CD14-positive monocyte (primary cell): Measurements from ENCODE around the gene APLF. TPM values are rescaled to one million over a fixed set of nuclear protein-coding genes. Genes with fewer than 3 reads are reported as not detected.

Source experiments
- DNase-seq, 3 donors: peaks; one replicate each; pipeline ENCODE4 v3.0.0-alpha.2; 2011 to 2022
- H2AFZ ChIP-seq: 2 replicates; pipeline ENCODE4 v1.6.0; 2012; ENCODE audit warnings: mild to moderate bottlenecking, low read depth, low read length, inconsistent platforms; ENCODE audit not compliant: insufficient read depth, poor library complexity, severe bottlenecking
- H3K27ac ChIP-seq, 2 donors: 1 replicate in 1 of 2; 2 replicates in 1 of 2; pipeline ENCODE4 v1.5.1; 2012 to 2013; ENCODE audit warnings: low read length in 2 of 2, control low read depth in 1 of 2, inconsistent platforms in 1 of 2, low read depth in 1 of 2, mild to moderate bottlenecking in 1 of 2
- H3K27me3 ChIP-seq, 2 donors: one replicate each; pipeline versions ENCODE4 v1.6.0 to v1.6.1; 2011 to 2013; ENCODE audit warnings: low read length in 2 of 2; ENCODE audit not compliant: control insufficient read depth in 2 of 2, insufficient read depth in 2 of 2
- H3K36me3 ChIP-seq, 2 donors: replicated peaks in 1 of 2; 1 replicate in 1 of 2; 2 replicates in 1 of 2; pipeline versions ENCODE4 v1.5.1 to v1.6.1; 2012 to 2013; ENCODE audit warnings: low read length in 2 of 2, control low read depth in 1 of 2, inconsistent platforms in 1 of 2, mild to moderate bottlenecking in 1 of 2; ENCODE audit not compliant: insufficient read depth in 2 of 2, control insufficient read depth in 1 of 2
- H3K4me1 ChIP-seq, 2 donors: 1 replicate in 1 of 2; 2 replicates in 1 of 2; pipeline versions ENCODE4 v1.5.1 to v1.6.1; 2012 to 2013; ENCODE audit warnings: low read length in 2 of 2, control low read depth in 1 of 2, inconsistent platforms in 1 of 2, mild to moderate bottlenecking in 1 of 2, moderate library complexity in 1 of 2; ENCODE audit not compliant: insufficient read depth in 2 of 2, control insufficient read depth in 1 of 2
- H3K4me2 ChIP-seq: replicated peaks from 2 replicates; pipeline ENCODE3; 2012; ENCODE audit warnings: low read length, moderate library complexity, mild to moderate bottlenecking; ENCODE audit not compliant: poor library complexity, severe bottlenecking; ENCODE audit errors: extremely low read depth
- H3K4me3 ChIP-seq, 3 experiments: fragments of 200-600 bp in 1 of 3; sonication (generic) in 1 of 3; replicated peaks in 1 of 3; 1 replicate in 2 of 3; 2 replicates in 1 of 3; pipeline ENCODE4 v1.5.1; 2011 to 2013; ENCODE audit warnings: low read length in 3 of 3, mild to moderate bottlenecking in 3 of 3, control low read depth in 2 of 3, low read depth in 2 of 3, inconsistent platforms in 1 of 3, moderate library complexity in 1 of 3
- H3K79me2 ChIP-seq: 2 replicates; pipeline ENCODE4 v1.6.0; 2012; ENCODE audit warnings: mild to moderate bottlenecking, control low read depth, inconsistent platforms, low read length, moderate library complexity; ENCODE audit not compliant: insufficient read depth
- H3K9ac ChIP-seq: 2 replicates; pipeline ENCODE4 v1.6.0; 2017; ENCODE audit warnings: low read length, mild to moderate bottlenecking; ENCODE audit not compliant: insufficient read depth, poor library complexity, severe bottlenecking
- H3K9me3 ChIP-seq, 2 donors: replicated peaks in 1 of 2; 1 replicate in 1 of 2; 2 replicates in 1 of 2; pipeline versions ENCODE4 v1.5.1 to v1.6.1; 2012 to 2013; ENCODE audit warnings: low read length in 2 of 2, control low read depth in 1 of 2; ENCODE audit not compliant: control insufficient read depth in 1 of 2, insufficient read depth in 1 of 2
- H4K20me1 ChIP-seq: 2 replicates; pipeline ENCODE4 v1.6.0; 2012; ENCODE audit warnings: mild to moderate bottlenecking, low read length, control low read depth, moderate library complexity; ENCODE audit not compliant: insufficient read depth
- H3K27ac Mint-ChIP-seq, 7 donors: one replicate each; pipeline ENCODE4 v1.8.0; 2020; ENCODE audit warnings: mild to moderate bottlenecking in 7 of 7, mixed read lengths in 7 of 7, moderate library complexity in 6 of 7, inconsistent platforms in 2 of 7
- H3K27me3 Mint-ChIP-seq, 3 donors: one replicate each; pipeline ENCODE4 v1.8.0; 2021 to 2022; ENCODE audit warnings: low read depth in 3 of 3, mild to moderate bottlenecking in 3 of 3, mixed read lengths in 3 of 3, moderate library complexity in 3 of 3, inconsistent platforms in 1 of 3
- H3K36me3 Mint-ChIP-seq, 2 donors: one replicate each; pipeline ENCODE4 v1.8.0; 2020; ENCODE audit warnings: mixed read lengths in 2 of 2, inconsistent platforms in 1 of 2, mild to moderate bottlenecking in 1 of 2
- H3K4me1 Mint-ChIP-seq: one replicate; pipeline ENCODE4 v1.8.0; 2020; ENCODE audit warnings: mild to moderate bottlenecking, mixed read lengths
- H3K4me3 Mint-ChIP-seq, 2 donors: one replicate each; pipeline ENCODE4 v1.8.0; 2020; ENCODE audit warnings: mild to moderate bottlenecking in 2 of 2, mixed read lengths in 2 of 2, moderate library complexity in 1 of 2
- H3K9me3 Mint-ChIP-seq, 7 donors: one replicate each; pipeline ENCODE4 v1.8.0; 2020 to 2022; ENCODE audit warnings: mixed read lengths in 7 of 7, mild to moderate bottlenecking in 6 of 7, moderate library complexity in 6 of 7, inconsistent platforms in 2 of 7
- CTCF ChIP-seq: fragments of 200-600 bp; IDR thresholded peaks from one replicate; pipeline ENCODE4 v1.8.0; 2022; ENCODE audit warnings: antibody characterized with exemption, mild to moderate bottlenecking
- WGBS: methylation state at CpG from one replicate; pipeline ENCODE4 v1.1.5; 2013; ENCODE audit warnings: missing lambda C conversion rate; ENCODE audit not compliant: insufficient coverage; 5-methylcytosine and 5-hydroxymethylcytosine counted together
- intact Hi-C, 2 donors: fragments of 100-400 bp; cut with micrococcal nuclease; formaldehyde crosslinking; loops; one replicate each; pipeline versions ENCODE4 v1.15.0 to v1.15.1; 2023
- polyA plus RNA-seq, 3 donors: library from polyadenylated mRNA; depleted of rRNA in 1 of 3; unstranded in 2 of 3; stranded (reverse) in 1 of 3; fragments of 300-500 nt in 2 of 3; fragments of >200 nt in 1 of 3; fragmentation: Illumina TruSeq in 2 of 3; gene quantifications; 1 replicate in 2 of 3; 2 replicates in 1 of 3; pipeline ENCODE4 v1.2.3, GENCODE V29; 2012 to 2021

APLF gene
- polyA plus RNA-seq, 3 donors = 0.77 to 1.8 (median 1.2) TPM

- no peaks in the 10 kb centered on the region for H3K36me3 Mint-ChIP-seq
- Histone ChIP-seq H4K20me1 (no peaks in the 10 kb centered on the region), H3K36me3 (no peaks in the 10 kb centered on the region), H3K9me3 (no peaks in the 10 kb centered on the region), H2AFZ (no peak overlapping the region), H3K27me3 (no peaks in the 10 kb centered on the region), H3K4me2 (no peak overlapping the region), H3K79me2 (no peaks in the 10 kb centered on the region), H3K4me1 (no peaks in the 10 kb centered on the region), H3K4me3 (no peak overlapping the region), H3K27ac (no peak overlapping the region), H3K9ac (no peak overlapping the region)
- no peak for DNase-seq
- intact Hi-C loops = no loop called here
- H3K27ac Mint-ChIP-seq = no peak overlapping the region
- H3K4me3 Mint-ChIP-seq = no peak overlapping the region
- peaks cover 6% of the 10 kb centered on the region for H3K4me1 Mint-ChIP-seq
- TF ChIP-seq CTCF = no peak
- WGBS = 100% methylated on average over 1 of the region's 2 CpGs
- no peaks in the 10 kb centered on the region for H3K9me3 Mint-ChIP-seq
- H3K27me3 Mint-ChIP-seq = peaks cover 0 to 2% (median 2%) of the 10 kb centered on the region in 3 donors
These were observed 92.3 kb downstream of the APLF start for GRCh38 chr2:68559692-68560091.

GRCh38 chr2:68560545-68560944 lies 93.2 kb downstream of the APLF start:
- Histone ChIP-seq H3K9me3 (no peaks in the 10 kb centered on the region), H3K4me3 (no peak overlapping the region), H3K4me1 (no peaks in the 10 kb centered on the region), H3K36me3 (no peaks in the 10 kb centered on the region), H3K27me3 (no peaks in the 10 kb centered on the region), H3K4me2 (no peak overlapping the region), H3K79me2 (no peaks in the 10 kb centered on the region), H3K27ac (no peak overlapping the region), H3K9ac (no peak overlapping the region), H4K20me1 (no peaks in the 10 kb centered on the region), H2AFZ (no peak overlapping the region)
- no CpG with 5 or more reads among the region's 2 CpGs for WGBS
- H3K27ac Mint-ChIP-seq = no peak overlapping the region
- peaks cover 0 to 1% (median 0%) of the 10 kb centered on the region in 7 donors for H3K9me3 Mint-ChIP-seq
- intact Hi-C loops = no loop called here
- H3K4me1 Mint-ChIP-seq = peaks cover 6% of the 10 kb centered on the region
- no peak for DNase-seq
- no peaks in the 10 kb centered on the region for H3K36me3 Mint-ChIP-seq
- peaks cover 0 to 2% (median 2%) of the 10 kb centered on the region in 3 donors for H3K27me3 Mint-ChIP-seq
- TF ChIP-seq CTCF = no peak
- H3K4me3 Mint-ChIP-seq = no peak overlapping the region
